Upper lobe of left lung (tissue), 6 donors: ENCODE results near the gene ZC3H8. TPM values are rescaled to one million over a fixed set of nuclear protein-coding genes. Genes with fewer than 3 reads are reported as not detected.
A peak's percentile ranks its signal among the peaks of the same experiment; 100 is the strongest.

Source experiments
- ATAC-seq, 2 donors: fragments of 200-7000 bp; cut with Tn5 transposase; one replicate each; pipeline ENCODE4 v1.9.1; 2022; ENCODE audit warnings: mild to moderate bottlenecking in 2 of 2, moderate library complexity in 2 of 2; ENCODE audit not compliant: low FRiP score in 2 of 2
- DNase-seq, 2 donors: peaks; one replicate each; pipeline ENCODE4 v3.0.0-alpha.2; 2019 to 2020
- H3K27ac ChIP-seq, 4 donors: fragments of 200-600 bp; sonication (generic); one replicate each; pipeline ENCODE4 v1.5.1; 2016 to 2019
- H3K27me3 ChIP-seq, 4 donors: fragments of 200-600 bp; sonication (generic); one replicate each; pipeline ENCODE4 v1.5.1; 2017 to 2019
- H3K36me3 ChIP-seq, 4 donors: fragments of 200-600 bp; sonication (generic); one replicate each; pipeline ENCODE4 v1.5.1; 2016 to 2019
- H3K4me1 ChIP-seq, 4 donors: fragments of 200-600 bp; sonication (generic); one replicate each; pipeline ENCODE4 v1.5.1; 2018 to 2019
- H3K4me3 ChIP-seq, 4 donors: fragments of 200-600 bp; sonication (generic); one replicate each; pipeline ENCODE4 v1.5.1; 2017 to 2019; ENCODE audit warnings: mild to moderate bottlenecking in 2 of 4, moderate library complexity in 1 of 4
- H3K9me3 ChIP-seq, 4 donors: fragments of 200-600 bp; sonication (generic); one replicate each; pipeline ENCODE4 v1.5.1; 2018 to 2019
- EP300 ChIP-seq, 4 donors: sonication (generic); formaldehyde crosslinking; IDR thresholded peaks; one replicate each; pipeline ENCODE4 v1.5.1; 2017; ENCODE audit warnings: antibody characterized with exemption in 4 of 4, control low read depth in 2 of 4
- POLR2A ChIP-seq, 4 donors: fragments of 450-650 bp; IDR thresholded peaks; one replicate each; pipeline ENCODE4 v1.5.1; 2016 to 2017; ENCODE audit warnings: antibody characterized with exemption in 4 of 4, mild to moderate bottlenecking in 2 of 4
- POLR2AphosphoS5 ChIP-seq, 2 donors: sonication (generic); formaldehyde crosslinking; IDR thresholded peaks; one replicate each; pipeline ENCODE4 v1.5.1; 2017; ENCODE audit warnings: antibody characterized with exemption in 2 of 2
- WGBS, 2 donors: methylation state at CpG; one replicate each; pipeline ENCODE4 v1.1.5; 2017 to 2018; 5-methylcytosine and 5-hydroxymethylcytosine counted together
- total RNA-seq, 6 donors: library from RNA; depleted of rRNA in 4 of 6; stranded (reverse); fragments of >200 nt in 4 of 6; gene quantifications; one replicate each; pipeline versions ENCODE4 v1.1.0 to v1.2.1, GENCODE V29; 2016 to 2021
- TF ChIP-seq, protein P1 (sequence below), 6 experiments: fragments of 450-650 bp in 4 of 6; fragments of 200-600 bp in 2 of 6; sonication (generic) in 2 of 6; IDR thresholded peaks; one replicate each; pipeline ENCODE4 v1.5.1; 2016 to 2019; ENCODE audit warnings: antibody characterized with exemption in 6 of 6
- donor health status: DM: no; HTN: no; CAD: no; lungs with moderate emphysema.
- donor health status: DM: no; HTN: yes; CAD: no; lungs with severe emphysema.

The ZC3H8 gene
- total RNA-seq, 6 donors from 2014 or later = 4.3 to 92.2 (median 10.1) TPM

DNA sequence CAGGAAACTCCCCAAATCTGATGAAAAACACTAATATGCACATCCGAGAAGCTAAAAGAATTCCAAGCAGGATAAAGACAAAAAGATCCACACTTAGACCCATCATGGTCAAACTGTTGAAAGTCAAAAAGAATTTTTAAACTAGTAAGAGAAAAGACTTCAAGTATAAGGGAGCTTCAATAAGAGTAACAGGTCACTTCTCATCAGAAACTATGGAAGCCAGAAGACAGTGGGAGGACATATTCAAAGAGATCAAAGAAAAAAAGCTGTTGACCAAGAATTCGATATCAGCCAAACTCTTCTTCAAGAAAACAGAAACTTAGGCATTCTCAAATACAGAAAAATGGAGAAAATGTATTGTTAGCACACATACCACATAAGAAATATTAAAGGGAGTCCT lies 50.4 kb downstream of the ZC3H8 start:
- WGBS, 2 donors = 90 to 96% methylated on average over 2 of the region's 2 CpGs

GRCh38 chr2:112201696-112202430 lies 53.0 kb downstream of the ZC3H8 start:
- ATAC-seq (no peak), DNase-seq (no peak)
- Histone ChIP-seq H3K27ac (no peak overlapping the region), H3K9me3 (peaks cover 5 to 21% (median 14%) of the 10 kb centered on the region in 4 donors), H3K4me1 (no peaks in the 10 kb centered on the region), H3K4me3 (no peak overlapping the region), H3K36me3 (no peaks in the 10 kb centered on the region), H3K27me3 (no peaks in the 10 kb centered on the region)
- WGBS, 2 donors = 90 to 96% methylated on average over 3 of the region's 3 CpGs
- TF ChIP-seq POLR2A (IDR thresholded peaks at IDR 0.05) (no peak), EP300 (IDR thresholded peaks at IDR 0.05) (no peak), POLR2AphosphoS5 (IDR thresholded peaks at IDR 0.05) (no peak)
- TF ChIP-seq, protein P1, sequence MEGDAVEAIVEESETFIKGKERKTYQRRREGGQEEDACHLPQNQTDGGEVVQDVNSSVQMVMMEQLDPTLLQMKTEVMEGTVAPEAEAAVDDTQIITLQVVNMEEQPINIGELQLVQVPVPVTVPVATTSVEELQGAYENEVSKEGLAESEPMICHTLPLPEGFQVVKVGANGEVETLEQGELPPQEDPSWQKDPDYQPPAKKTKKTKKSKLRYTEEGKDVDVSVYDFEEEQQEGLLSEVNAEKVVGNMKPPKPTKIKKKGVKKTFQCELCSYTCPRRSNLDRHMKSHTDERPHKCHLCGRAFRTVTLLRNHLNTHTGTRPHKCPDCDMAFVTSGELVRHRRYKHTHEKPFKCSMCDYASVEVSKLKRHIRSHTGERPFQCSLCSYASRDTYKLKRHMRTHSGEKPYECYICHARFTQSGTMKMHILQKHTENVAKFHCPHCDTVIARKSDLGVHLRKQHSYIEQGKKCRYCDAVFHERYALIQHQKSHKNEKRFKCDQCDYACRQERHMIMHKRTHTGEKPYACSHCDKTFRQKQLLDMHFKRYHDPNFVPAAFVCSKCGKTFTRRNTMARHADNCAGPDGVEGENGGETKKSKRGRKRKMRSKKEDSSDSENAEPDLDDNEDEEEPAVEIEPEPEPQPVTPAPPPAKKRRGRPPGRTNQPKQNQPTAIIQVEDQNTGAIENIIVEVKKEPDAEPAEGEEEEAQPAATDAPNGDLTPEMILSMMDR (IDR thresholded peaks at IDR 0.05) = no peak

More for the DNA sequence above, 50.4 kb downstream of the ZC3H8 start:
- TF ChIP-seq, protein P1 (IDR thresholded peaks at IDR 0.05) = no peak
- TF ChIP-seq EP300 (IDR thresholded peaks at IDR 0.05) (no peak), POLR2AphosphoS5 (IDR thresholded peaks at IDR 0.05) (no peak), POLR2A (IDR thresholded peaks at IDR 0.05) (no peak)
- DNase-seq (no peak), ATAC-seq (no peak)
- Histone ChIP-seq H3K36me3 (no peaks in the 10 kb centered on the region), H3K27ac (no peak overlapping the region), H3K27me3 (no peaks in the 10 kb centered on the region), H3K4me1 (no peaks in the 10 kb centered on the region), H3K4me3 (no peak overlapping the region), H3K9me3 (peaks cover 5 to 21% (median 14%) of the 10 kb centered on the region in 4 donors)

GRCh38 chr2:112199188-112199587 lies 55.7 kb downstream of the ZC3H8 start:
- Histone ChIP-seq H3K36me3 (no peaks in the 10 kb centered on the region), H3K4me1 (no peaks in the 10 kb centered on the region), H3K27me3 (no peaks in the 10 kb centered on the region), H3K27ac (no peak overlapping the region), H3K4me3 (no peak overlapping the region), H3K9me3 (peaks cover 2 to 13% (median 11%) of the 10 kb centered on the region in 4 donors)
- WGBS, 2 donors = 62 to 63% methylated on average over 3 of the region's 3 CpGs
- ATAC-seq = no peak
- TF ChIP-seq, protein P1 (IDR thresholded peaks at IDR 0.05) = no peak
- TF ChIP-seq POLR2AphosphoS5 (IDR thresholded peaks at IDR 0.05) (no peak), EP300 (IDR thresholded peaks at IDR 0.05) (no peak)
- no peak for DNase-seq

- no peak for DNase-seq
- Histone ChIP-seq H3K9me3 (peaks cover 0 to 9% (median 7%) of the 10 kb centered on the region in 4 donors), H3K36me3 (no peaks in the 10 kb centered on the region), H3K27ac (no peak overlapping the region), H3K27me3 (no peaks in the 10 kb centered on the region), H3K4me1 (no peaks in the 10 kb centered on the region), H3K4me3 (no peak overlapping the region)
- TF ChIP-seq POLR2AphosphoS5 (IDR thresholded peaks at IDR 0.05) (no peak), POLR2A (IDR thresholded peaks at IDR 0.05) (no peak), EP300 (IDR thresholded peaks at IDR 0.05) (no peak)
- TF ChIP-seq, protein P1 (IDR thresholded peaks at IDR 0.05) = no peak
- peak in 1 of 2 donors; percentile 8 for ATAC-seq
These were observed 56.1 kb downstream of the ZC3H8 start for GRCh38 chr2:112198780-112199179.

GRCh38 chr2:112197868-112198267 lies 57.0 kb downstream of the ZC3H8 start:
- 88 to 100% methylated on average over 1 of the region's 1 CpG for WGBS, 2 donors
- Histone ChIP-seq H3K36me3 (no peaks in the 10 kb centered on the region), H3K27ac (no peak overlapping the region), H3K9me3 (peaks cover 0 to 3% (median under 1%) of the 10 kb centered on the region in 4 donors), H3K27me3 (no peaks in the 10 kb centered on the region), H3K4me1 (no peaks in the 10 kb centered on the region), H3K4me3 (no peak overlapping the region)
- TF ChIP-seq POLR2AphosphoS5 (IDR thresholded peaks at IDR 0.05) (no peak), POLR2A (IDR thresholded peaks at IDR 0.05) (no peak), EP300 (IDR thresholded peaks at IDR 0.05) (no peak)
- TF ChIP-seq, protein P1 (IDR thresholded peaks at IDR 0.05) = no peak
- ATAC-seq (no peak), DNase-seq (no peak)
